Left lung (tissue), 10 donors: Measurements from ENCODE around the gene FPR2. TPM values are rescaled to one million over a fixed set of nuclear protein-coding genes. Genes with fewer than 3 reads are reported as not detected.

Experiments used
- ATAC-seq: fragments of 200-7000 bp; cut with Tn5 transposase; one replicate; pipeline ENCODE4 v1.9.1; 2020; ENCODE audit warnings: moderate library complexity
- DNase-seq, 4 donors: peaks; one replicate each; pipeline ENCODE4 v3.0.0-alpha.2; 2013 to 2020
- H3K27ac ChIP-seq, 2 donors: fragments of 200-600 bp; sonication (generic) in 1 of 2; one replicate each; pipeline versions ENCODE4 v1.5.0 to v1.8.0; 2020 to 2021
- H3K27me3 ChIP-seq, 2 donors: fragments of 200-600 bp; sonication (generic) in 1 of 2; one replicate each; pipeline versions ENCODE4 v1.5.0 to v1.8.0; 2020 to 2021
- H3K36me3 ChIP-seq, 2 donors: fragments of 200-600 bp; sonication (generic) in 1 of 2; one replicate each; pipeline versions ENCODE4 v1.5.0 to v1.8.0; 2020 to 2021
- H3K4me1 ChIP-seq, 2 donors: fragments of 200-600 bp; one replicate each; pipeline ENCODE4 v1.8.0; 2021
- H3K4me3 ChIP-seq, 2 donors: fragments of 200-600 bp; sonication (generic) in 1 of 2; one replicate each; pipeline versions ENCODE4 v1.5.0 to v1.8.0; 2020 to 2021; ENCODE audit warnings: mild to moderate bottlenecking in 1 of 2
- H3K9me3 ChIP-seq, 2 donors: fragments of 200-600 bp; sonication (generic) in 1 of 2; one replicate each; pipeline versions ENCODE4 v1.5.0 to v1.8.0; 2020 to 2021
- intact Hi-C, 2 donors: fragments of 100-400 bp; cut with DNase I; formaldehyde crosslinking; loops; one replicate each; pipeline versions ENCODE4 v1.11.2 to v1.14.2; 2022
- polyA plus RNA-seq, 6 donors: library from polyadenylated mRNA; unstranded; fragments of 120-200 nt; gene quantifications; one replicate each; pipeline ENCODE4 v1.2.1, GENCODE V29; 2013; ENCODE audit not compliant: insufficient read length in 6 of 6
- total RNA-seq, 2 donors: library from RNA; stranded (reverse); fragmentation: NEBNext Ultra II Directional; extraction: Animal tissue kit (Norgen Biotek cat#: 25700); gene quantifications; one replicate each; pipeline ENCODE4 v1.2.1, GENCODE V29; 2021
- TF ChIP-seq, protein P1 (sequence below), 2 donors: fragments of 200-600 bp; sonication (generic) in 1 of 2; IDR thresholded peaks; one replicate each; pipeline versions ENCODE4 v1.5.0 to v1.8.0; 2021; ENCODE audit warnings: antibody characterized with exemption in 2 of 2
- donor health status: DM: no; HTN: yes; CAD: no.
- donor health status: DM: no; HTN: no; CAD: no.

The FPR2 gene
- total and polyA plus RNA-seq, 8 donors = 0.14 to 41.7 (median 0.29) TPM

DNA sequence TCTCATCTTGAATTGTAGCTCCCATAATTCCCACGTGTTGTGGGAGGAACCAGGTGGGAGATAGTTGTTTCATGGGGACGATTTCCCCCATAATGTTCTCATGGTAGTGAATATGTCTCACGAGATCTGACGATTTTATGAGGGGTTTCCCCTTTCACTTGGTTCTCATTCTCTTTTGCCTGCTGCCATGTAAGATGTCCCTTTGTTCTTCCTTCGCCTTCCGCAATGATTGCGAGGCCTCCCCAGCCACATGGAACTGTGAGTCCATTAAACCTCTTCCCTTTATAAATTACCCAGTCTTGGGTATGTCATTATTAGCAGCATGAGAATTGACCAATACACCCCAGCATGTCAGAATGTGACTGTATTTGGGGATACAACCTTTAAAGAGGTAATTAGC lies 5.4 kb upstream of the FPR2 start:
- no peaks in the 10 kb centered on the region for H3K9me3 ChIP-seq
- H3K4me1 ChIP-seq = peaks cover 0 to 41% of the 10 kb centered on the region in 2 donors
- H3K27ac ChIP-seq = peak overlapping the region in 1 of 2 donors; percentile 92
- intact Hi-C loops = no loop called here
- ATAC-seq (no peak), DNase-seq (no peak)
- no peaks in the 10 kb centered on the region for H3K27me3 ChIP-seq
- H3K4me3 ChIP-seq = no peak overlapping the region
- no peaks in the 10 kb centered on the region for H3K36me3 ChIP-seq
- TF ChIP-seq, protein P1, sequence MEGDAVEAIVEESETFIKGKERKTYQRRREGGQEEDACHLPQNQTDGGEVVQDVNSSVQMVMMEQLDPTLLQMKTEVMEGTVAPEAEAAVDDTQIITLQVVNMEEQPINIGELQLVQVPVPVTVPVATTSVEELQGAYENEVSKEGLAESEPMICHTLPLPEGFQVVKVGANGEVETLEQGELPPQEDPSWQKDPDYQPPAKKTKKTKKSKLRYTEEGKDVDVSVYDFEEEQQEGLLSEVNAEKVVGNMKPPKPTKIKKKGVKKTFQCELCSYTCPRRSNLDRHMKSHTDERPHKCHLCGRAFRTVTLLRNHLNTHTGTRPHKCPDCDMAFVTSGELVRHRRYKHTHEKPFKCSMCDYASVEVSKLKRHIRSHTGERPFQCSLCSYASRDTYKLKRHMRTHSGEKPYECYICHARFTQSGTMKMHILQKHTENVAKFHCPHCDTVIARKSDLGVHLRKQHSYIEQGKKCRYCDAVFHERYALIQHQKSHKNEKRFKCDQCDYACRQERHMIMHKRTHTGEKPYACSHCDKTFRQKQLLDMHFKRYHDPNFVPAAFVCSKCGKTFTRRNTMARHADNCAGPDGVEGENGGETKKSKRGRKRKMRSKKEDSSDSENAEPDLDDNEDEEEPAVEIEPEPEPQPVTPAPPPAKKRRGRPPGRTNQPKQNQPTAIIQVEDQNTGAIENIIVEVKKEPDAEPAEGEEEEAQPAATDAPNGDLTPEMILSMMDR (IDR thresholded peaks at IDR 0.05) = no peak

DNA sequence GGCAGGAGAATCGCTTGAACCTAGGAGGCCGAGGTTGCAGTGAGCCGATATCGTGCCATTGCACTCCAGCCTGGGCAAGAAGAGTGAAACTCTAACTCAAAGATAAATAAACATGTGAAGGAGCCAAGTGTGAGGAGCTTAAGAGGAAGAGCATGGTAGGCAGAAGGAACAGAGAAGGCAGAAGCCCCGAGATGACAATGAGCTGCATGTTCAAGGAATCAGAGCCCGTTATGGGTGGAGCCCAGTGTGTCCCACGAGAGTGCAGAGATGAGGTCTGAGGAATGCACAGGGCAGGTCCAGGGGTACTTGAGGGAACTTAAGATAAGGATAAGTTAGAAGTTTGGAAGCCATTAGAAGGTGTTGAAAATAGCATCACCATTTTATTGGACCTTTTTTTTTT lies 716 bp downstream of the FPR2 start:
- Histone ChIP-seq H3K9me3 (no peaks in the 10 kb centered on the region), H3K4me3 (peak overlapping the region in 1 of 2 donors; percentile 41), H3K4me1 (peaks cover 0 to 21% of the 10 kb centered on the region in 2 donors), H3K27ac (peak overlapping the region in 1 of 2 donors; percentile 85), H3K27me3 (peaks cover 0 to 12% of the 10 kb centered on the region in 2 donors), H3K36me3 (no peaks in the 10 kb centered on the region)
- peak; percentile 33 for ATAC-seq
- no peak for DNase-seq
- intact Hi-C loops = no loop called here
- TF ChIP-seq, protein P1 (IDR thresholded peaks at IDR 0.05) = no peak

DNA sequence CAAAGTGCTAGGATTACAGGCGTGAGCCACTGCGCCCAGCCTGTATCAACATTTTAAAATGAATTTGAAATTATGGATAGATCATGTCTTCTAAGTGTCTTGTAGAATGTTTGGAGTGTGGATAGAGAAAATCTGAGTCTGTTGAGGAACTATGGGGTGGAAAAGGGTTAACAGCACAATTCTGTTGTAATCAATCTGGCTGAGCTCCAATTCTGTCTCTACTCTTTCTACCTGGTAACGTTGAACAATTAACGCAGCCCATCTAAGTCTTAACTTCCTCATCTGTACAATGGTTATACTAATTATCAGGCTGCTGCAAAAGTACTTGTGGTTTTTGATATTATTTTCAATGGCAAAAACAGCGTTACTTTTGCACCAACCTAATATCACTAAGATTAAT lies 4.1 kb downstream of the FPR2 start:
- peak overlapping the region in 1 of 2 donors; percentile 41 for H3K4me3 ChIP-seq
- intact Hi-C loops = no loop called here
- H3K36me3 ChIP-seq = peaks cover 0 to 11% of the 10 kb centered on the region in 2 donors
- H3K27me3 ChIP-seq = peaks cover 0 to 12% of the 10 kb centered on the region in 2 donors
- peaks cover 0 to 43% of the 10 kb centered on the region in 2 donors for H3K4me1 ChIP-seq
- TF ChIP-seq, protein P1 (IDR thresholded peaks at IDR 0.05) = no peak
- DNase-seq (no peak), ATAC-seq (no peak)
- peak overlapping the region in 1 of 2 donors; percentile 85 for H3K27ac ChIP-seq
- no peaks in the 10 kb centered on the region for H3K9me3 ChIP-seq

DNA sequence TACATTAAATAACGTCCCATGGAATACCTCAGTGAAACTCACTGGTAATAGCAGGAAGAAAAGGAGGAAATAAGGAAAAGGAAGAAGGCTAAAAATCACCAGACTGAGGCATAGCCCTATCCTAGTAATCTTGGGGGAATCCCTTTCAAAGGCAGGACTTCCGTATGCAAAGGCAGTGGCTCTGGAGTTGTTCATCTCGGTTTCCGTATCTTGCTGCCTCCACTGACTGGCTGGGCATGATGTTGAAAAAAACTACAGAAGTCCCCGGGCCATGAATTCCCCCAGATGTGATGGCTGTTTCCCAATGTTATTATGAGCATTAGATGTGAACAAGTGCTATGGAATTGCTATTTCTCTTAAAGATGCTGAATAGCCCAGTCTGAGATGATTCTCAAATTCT lies 5.5 kb downstream of the FPR2 start:
- Histone ChIP-seq H3K36me3 (peaks cover 0 to 11% of the 10 kb centered on the region in 2 donors), H3K4me1 (peaks cover 0 to 57% of the 10 kb centered on the region in 2 donors), H3K9me3 (no peaks in the 10 kb centered on the region), H3K27ac (peak overlapping the region in 1 of 2 donors; percentile 85), H3K4me3 (no peak overlapping the region), H3K27me3 (peaks cover 0 to 21% of the 10 kb centered on the region in 2 donors)
- ATAC-seq (no peak), DNase-seq (no peak)
- TF ChIP-seq, protein P1 (IDR thresholded peaks at IDR 0.05) = no peak
- intact Hi-C loops = no loop called here

DNA sequence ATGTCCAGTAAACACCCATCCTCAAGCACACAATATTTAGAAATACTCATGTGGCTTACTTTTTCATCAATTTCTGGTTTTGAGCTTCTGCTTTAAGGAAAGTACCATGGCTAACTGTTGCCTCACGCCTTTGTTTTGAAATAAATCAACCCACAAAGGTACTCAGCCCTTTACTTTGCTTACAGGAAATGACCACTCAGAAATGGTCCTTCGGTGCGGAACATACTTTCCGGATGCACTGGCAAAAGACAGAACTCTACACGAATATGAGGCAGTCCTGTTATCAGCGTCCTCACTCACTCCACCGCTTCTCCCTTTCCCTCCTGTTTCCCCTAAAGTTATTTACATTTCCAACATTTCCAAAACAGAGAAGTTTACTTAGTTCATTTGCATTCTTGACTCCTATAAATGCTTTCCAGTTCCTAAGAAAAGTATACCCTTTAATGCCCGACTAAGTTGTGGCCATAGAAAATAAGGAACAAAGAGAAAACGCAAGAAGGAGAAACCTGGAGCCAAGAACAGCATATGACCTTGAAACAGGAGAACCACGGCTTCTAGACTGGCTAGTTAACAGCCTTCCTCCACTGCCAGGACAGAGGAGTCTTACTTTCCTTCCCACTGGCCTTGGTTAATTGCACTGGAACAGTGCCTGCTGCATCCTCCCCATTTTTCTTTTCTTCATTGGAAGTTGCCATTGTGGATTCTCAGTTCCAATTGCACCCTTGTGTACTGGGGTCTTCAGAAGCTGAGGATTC lies 10.6 kb downstream of the FPR2 start:
- peak overlapping the region; percentile 5 to 85 for H3K27ac ChIP-seq

More for the DNA sequence above, 10.6 kb downstream of the FPR2 start:
- intact Hi-C loops = no loop called here
- TF ChIP-seq, protein P1 (IDR thresholded peaks at IDR 0.05) = no peak
- H3K4me1 ChIP-seq = peaks cover 0 to 52% of the 10 kb centered on the region in 2 donors
- H3K9me3 ChIP-seq = peaks cover 0 to 1% of the 10 kb centered on the region in 2 donors
- H3K36me3 ChIP-seq = peaks cover 0 to 11% of the 10 kb centered on the region in 2 donors
- no peak overlapping the region for H3K4me3 ChIP-seq
- peaks cover 0 to 22% of the 10 kb centered on the region in 2 donors for H3K27me3 ChIP-seq
- ATAC-seq (peak; percentile 29), DNase-seq (no peak)
